ENCODE data around the gene DNM3. TPM values are rescaled to one million over a fixed set of nuclear protein-coding genes. Genes with fewer than 3 reads are reported as not detected.
"Not testable (repeated sequence)": the region's sequence is repeated elsewhere in the genome, so short reads cannot be mapped to it uniquely, and the experiment has no call there.

DNM3 gene
- polyA plus RNA-seq, 4 donors = 0.67 to 1.2 (median 0.99) TPM; not detected in 1

GRCh38 chr1:172024516-172024915, 183.2 kb downstream of the DNM3 start:
- no peak for DNase-seq
- WGBS, 3 donors = 72 to 87% (median 80%) methylated on average over 5 of the region's 5 CpGs
- H3K4me1 ChIP-seq (ENCODE audit: control insufficient read depth in 3 of 3, insufficient read depth in 2 of 3, low read depth in 1 of 3, low read length in 2 of 3) = no peaks in the 10 kb centered on the region
- no peak overlapping the region for H3K4me3 ChIP-seq (ENCODE audit: low read depth in 1 of 3, low read length in 3 of 3)
- no peaks in the 10 kb centered on the region for H3K27me3 ChIP-seq (ENCODE audit: control insufficient read depth in 3 of 3, insufficient read depth in 3 of 3, low read length in 3 of 3)
- no peak for FAIRE-seq
- no peaks in the 10 kb centered on the region for H3K36me3 ChIP-seq (ENCODE audit: control insufficient read depth in 3 of 3, insufficient read depth in 2 of 3, low read depth in 1 of 3, low read length in 3 of 3)
- no peaks in the 10 kb centered on the region for H3K9me3 ChIP-seq (ENCODE audit: control insufficient read depth in 2 of 2, insufficient read depth in 1 of 2, low read depth in 1 of 2, low read length in 1 of 2)
- H3K27ac ChIP-seq (ENCODE audit: low read depth in 1 of 3, low read length in 2 of 3) = no peak overlapping the region

- H3K9me3 ChIP-seq (ENCODE audit: control insufficient read depth in 2 of 2, insufficient read depth in 1 of 2, low read depth in 1 of 2, low read length in 1 of 2); DNase-seq; H3K36me3 ChIP-seq (ENCODE audit: control insufficient read depth in 3 of 3, insufficient read depth in 2 of 3, low read depth in 1 of 3, low read length in 3 of 3); H3K4me1 ChIP-seq (ENCODE audit: control insufficient read depth in 3 of 3, insufficient read depth in 2 of 3, low read depth in 1 of 3, low read length in 2 of 3); H3K27me3 ChIP-seq (ENCODE audit: control insufficient read depth in 3 of 3, insufficient read depth in 3 of 3, low read length in 3 of 3); H3K4me3 ChIP-seq (ENCODE audit: low read depth in 1 of 3, low read length in 3 of 3); H3K27ac ChIP-seq (ENCODE audit: low read depth in 1 of 3, low read length in 2 of 3); FAIRE-seq: not testable (repeated sequence)
- WGBS, 3 donors = 63 to 69% (median 65%) methylated on average over 13 of the region's 13 CpGs
Observed at GRCh38 chr1:172024944-172025738, 183.8 kb downstream of the DNM3 start.

GRCh38 chr1:172040466-172040865, 199.2 kb downstream of the DNM3 start:
- H3K36me3 ChIP-seq (ENCODE audit: control insufficient read depth in 3 of 3, insufficient read depth in 2 of 3, low read depth in 1 of 3, low read length in 3 of 3) = no peaks in the 10 kb centered on the region
- H3K9me3 ChIP-seq (ENCODE audit: control insufficient read depth in 2 of 2, insufficient read depth in 1 of 2, low read depth in 1 of 2, low read length in 1 of 2) = no peaks in the 10 kb centered on the region
- H3K27me3 ChIP-seq (ENCODE audit: control insufficient read depth in 3 of 3, insufficient read depth in 3 of 3, low read length in 3 of 3) = no peaks in the 10 kb centered on the region
- FAIRE-seq = no peak
- 87 to 91% (median 91%) methylated on average over 5 of the region's 5 CpGs for WGBS, 3 donors
- H3K27ac ChIP-seq (ENCODE audit: low read depth in 1 of 3, low read length in 2 of 3) = no peak overlapping the region
- no peak for DNase-seq
- no peak overlapping the region for H3K4me3 ChIP-seq (ENCODE audit: low read depth in 1 of 3, low read length in 3 of 3)
- H3K4me1 ChIP-seq (ENCODE audit: control insufficient read depth in 3 of 3, insufficient read depth in 2 of 3, low read depth in 1 of 3, low read length in 2 of 3) = no peaks in the 10 kb centered on the region

DNA sequence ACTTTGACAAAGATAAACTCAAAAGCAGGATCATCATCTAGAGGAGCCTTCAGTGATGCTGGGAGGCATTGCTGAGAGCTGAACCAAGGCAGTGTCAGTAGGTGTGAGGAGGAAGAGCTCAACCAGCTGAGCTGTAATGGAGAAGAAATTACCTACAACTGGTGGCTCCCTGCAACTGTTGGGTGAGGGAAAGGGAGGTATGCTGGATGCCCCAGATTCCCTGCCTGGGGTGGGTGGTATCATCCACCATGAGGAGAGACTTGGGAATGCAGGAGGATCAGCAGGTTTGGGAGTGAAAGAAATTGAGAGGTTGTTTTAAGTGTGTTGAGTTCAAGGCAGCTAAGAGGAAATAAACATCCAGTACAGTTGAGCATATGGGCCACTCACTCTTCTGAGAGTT, 199.8 kb downstream of the DNM3 start:
- FAIRE-seq (no peak), DNase-seq (no peak)
- Histone ChIP-seq H3K27ac (ENCODE audit: low read depth in 1 of 3, low read length in 2 of 3) (no peak overlapping the region), H3K27me3 (ENCODE audit: control insufficient read depth in 3 of 3, insufficient read depth in 3 of 3, low read length in 3 of 3) (no peaks in the 10 kb centered on the region), H3K9me3 (ENCODE audit: control insufficient read depth in 2 of 2, insufficient read depth in 1 of 2, low read depth in 1 of 2, low read length in 1 of 2) (no peaks in the 10 kb centered on the region), H3K4me1 (ENCODE audit: control insufficient read depth in 3 of 3, insufficient read depth in 2 of 3, low read depth in 1 of 3, low read length in 2 of 3) (no peaks in the 10 kb centered on the region), H3K36me3 (ENCODE audit: control insufficient read depth in 3 of 3, insufficient read depth in 2 of 3, low read depth in 1 of 3, low read length in 3 of 3) (no peaks in the 10 kb centered on the region), H3K4me3 (ENCODE audit: low read depth in 1 of 3, low read length in 3 of 3) (no peak overlapping the region)

DNA sequence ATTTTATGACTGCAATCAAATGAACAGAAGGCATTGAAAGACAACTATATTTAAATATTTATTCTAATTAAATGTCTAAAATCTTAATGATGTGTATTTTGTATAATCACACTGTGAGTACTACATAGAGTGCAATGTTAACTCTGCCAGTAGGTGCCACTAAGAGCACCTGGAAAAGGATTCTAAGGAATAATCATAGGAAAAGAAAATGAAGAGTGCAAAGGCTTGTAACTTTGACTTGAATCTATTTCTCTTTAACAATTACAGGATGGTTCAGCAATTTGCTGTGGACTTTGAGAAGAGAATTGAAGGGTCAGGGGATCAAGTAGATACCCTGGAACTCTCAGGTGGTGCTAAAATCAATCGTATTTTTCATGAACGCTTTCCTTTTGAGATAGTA, 200.4 kb downstream of the DNM3 start:
- Histone ChIP-seq H3K27ac (ENCODE audit: low read depth in 1 of 3, low read length in 2 of 3) (no peak overlapping the region), H3K9me3 (ENCODE audit: control insufficient read depth in 2 of 2, insufficient read depth in 1 of 2, low read depth in 1 of 2, low read length in 1 of 2) (no peaks in the 10 kb centered on the region), H3K4me3 (ENCODE audit: low read depth in 1 of 3, low read length in 3 of 3) (no peak overlapping the region), H3K4me1 (ENCODE audit: control insufficient read depth in 3 of 3, insufficient read depth in 2 of 3, low read depth in 1 of 3, low read length in 2 of 3) (no peaks in the 10 kb centered on the region), H3K27me3 (ENCODE audit: control insufficient read depth in 3 of 3, insufficient read depth in 3 of 3, low read length in 3 of 3) (no peaks in the 10 kb centered on the region), H3K36me3 (ENCODE audit: control insufficient read depth in 3 of 3, insufficient read depth in 2 of 3, low read depth in 1 of 3, low read length in 3 of 3) (no peaks in the 10 kb centered on the region)
- FAIRE-seq = no peak
- WGBS, 3 donors = 78 to 92% (median 88%) methylated on average over 2 of the region's 2 CpGs
- DNase-seq = peak; percentile 5 to 43

- Histone ChIP-seq H3K36me3 (ENCODE audit: control insufficient read depth in 3 of 3, insufficient read depth in 2 of 3, low read depth in 1 of 3, low read length in 3 of 3) (no peaks in the 10 kb centered on the region), H3K27ac (ENCODE audit: low read depth in 1 of 3, low read length in 2 of 3) (no peak overlapping the region), H3K9me3 (ENCODE audit: control insufficient read depth in 2 of 2, insufficient read depth in 1 of 2, low read depth in 1 of 2, low read length in 1 of 2) (no peaks in the 10 kb centered on the region), H3K4me1 (ENCODE audit: control insufficient read depth in 3 of 3, insufficient read depth in 2 of 3, low read depth in 1 of 3, low read length in 2 of 3) (no peaks in the 10 kb centered on the region), H3K4me3 (ENCODE audit: low read depth in 1 of 3, low read length in 3 of 3) (no peak overlapping the region), H3K27me3 (ENCODE audit: control insufficient read depth in 3 of 3, insufficient read depth in 3 of 3, low read length in 3 of 3) (no peaks in the 10 kb centered on the region)
- DNase-seq (no peak), FAIRE-seq (no peak)
Observed at GRCh38 chr1:172043900-172044299, 202.6 kb downstream of the DNM3 start.

GRCh38 chr1:172051898-172052297, 210.6 kb downstream of the DNM3 start:
- Histone ChIP-seq H3K4me3 (ENCODE audit: low read depth in 1 of 3, low read length in 3 of 3) (no peak overlapping the region), H3K4me1 (ENCODE audit: control insufficient read depth in 3 of 3, insufficient read depth in 2 of 3, low read depth in 1 of 3, low read length in 2 of 3) (no peaks in the 10 kb centered on the region), H3K27ac (ENCODE audit: low read depth in 1 of 3, low read length in 2 of 3) (no peak overlapping the region), H3K27me3 (ENCODE audit: control insufficient read depth in 3 of 3, insufficient read depth in 3 of 3, low read length in 3 of 3) (no peaks in the 10 kb centered on the region), H3K36me3 (ENCODE audit: control insufficient read depth in 3 of 3, insufficient read depth in 2 of 3, low read depth in 1 of 3, low read length in 3 of 3) (no peaks in the 10 kb centered on the region), H3K9me3 (ENCODE audit: control insufficient read depth in 2 of 2, insufficient read depth in 1 of 2, low read depth in 1 of 2, low read length in 1 of 2) (no peaks in the 10 kb centered on the region)
- 84 to 90% (median 88%) methylated on average over 2 of the region's 2 CpGs for WGBS, 3 donors
- DNase-seq (no peak), FAIRE-seq (no peak)

- H3K27ac ChIP-seq (ENCODE audit: low read depth in 1 of 3, low read length in 2 of 3) = no peak overlapping the region
- H3K4me3 ChIP-seq (ENCODE audit: low read depth in 1 of 3, low read length in 3 of 3) = no peak overlapping the region
- WGBS, 3 donors = 68 to 73% (median 69%) methylated on average over 1 of the region's 1 CpG
- FAIRE-seq (no peak), DNase-seq (no peak)
- H3K4me1 ChIP-seq (ENCODE audit: control insufficient read depth in 3 of 3, insufficient read depth in 2 of 3, low read depth in 1 of 3, low read length in 2 of 3) = no peaks in the 10 kb centered on the region
- no peaks in the 10 kb centered on the region for H3K27me3 ChIP-seq (ENCODE audit: control insufficient read depth in 3 of 3, insufficient read depth in 3 of 3, low read length in 3 of 3)
- H3K36me3 ChIP-seq (ENCODE audit: control insufficient read depth in 3 of 3, insufficient read depth in 2 of 3, low read depth in 1 of 3, low read length in 3 of 3) = no peaks in the 10 kb centered on the region
- H3K9me3 ChIP-seq (ENCODE audit: control insufficient read depth in 2 of 2, insufficient read depth in 1 of 2, low read depth in 1 of 2, low read length in 1 of 2) = no peaks in the 10 kb centered on the region
Observed at GRCh38 chr1:172054172-172054571, 212.9 kb downstream of the DNM3 start.

DNA sequence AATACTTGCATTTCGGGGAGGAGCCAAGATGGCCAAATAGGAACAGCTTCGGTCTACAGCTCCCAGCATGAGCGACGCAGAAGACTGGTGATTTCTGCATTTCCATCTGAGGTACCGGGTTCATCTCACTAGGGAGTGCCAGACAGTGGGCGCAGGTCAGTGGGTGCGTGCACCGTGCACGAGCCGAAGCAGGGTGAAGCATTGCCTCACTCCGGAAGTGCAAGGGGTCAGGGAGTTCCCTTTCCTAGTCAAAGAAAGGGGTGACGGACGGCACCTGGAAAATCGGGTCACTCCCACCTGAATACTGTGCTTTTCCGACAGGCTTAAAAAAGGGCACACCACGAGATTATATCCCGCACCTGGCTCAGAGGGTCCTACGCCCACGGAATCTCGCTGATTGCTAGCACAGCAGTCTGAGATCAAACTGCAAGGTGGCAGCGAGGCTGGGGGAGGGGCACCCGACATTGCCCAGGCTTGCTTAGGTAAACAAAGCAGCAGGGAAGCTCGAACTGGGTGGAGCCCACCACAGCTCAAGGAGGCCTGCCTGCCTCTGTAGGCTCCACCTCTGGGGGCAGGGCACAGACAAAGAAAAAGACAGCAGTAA, 214.6 kb downstream of the DNM3 start:
- DNase-seq = not testable (repeated sequence)
- WGBS, 3 donors = 93 to 97% (median 94%) methylated on average over 18 to 23 of the region's 23 CpGs

More for the DNA sequence above, 214.6 kb downstream of the DNM3 start:
- not testable (repeated sequence) for FAIRE-seq; H3K27me3 ChIP-seq (ENCODE audit: control insufficient read depth in 3 of 3, insufficient read depth in 3 of 3, low read length in 3 of 3); H3K27ac ChIP-seq (ENCODE audit: low read depth in 1 of 3, low read length in 2 of 3); H3K4me1 ChIP-seq (ENCODE audit: control insufficient read depth in 3 of 3, insufficient read depth in 2 of 3, low read depth in 1 of 3, low read length in 2 of 3); H3K9me3 ChIP-seq (ENCODE audit: control insufficient read depth in 2 of 2, insufficient read depth in 1 of 2, low read depth in 1 of 2, low read length in 1 of 2); H3K4me3 ChIP-seq (ENCODE audit: low read depth in 1 of 3, low read length in 3 of 3); H3K36me3 ChIP-seq (ENCODE audit: control insufficient read depth in 3 of 3, insufficient read depth in 2 of 3, low read depth in 1 of 3, low read length in 3 of 3)
